Cardiac muscle cell (in vitro differentiated cells and primary cell): Measurements from ENCODE around the gene ENO2. TPM values are rescaled to one million over a fixed set of nuclear protein-coding genes. Genes with fewer than 3 reads are reported as not detected.

Source experiments
- DNase-seq, 2 donors: peaks; one replicate each; pipeline versions ENCODE4 v3.0.0 to v3.0.0-alpha.2; 2010 to 2017; ENCODE audit warnings: low read depth in 1 of 2, low spot score in 1 of 2
- H3K27ac ChIP-seq: fragments of 200-600 bp; sonication (generic); 2 replicates; pipeline ENCODE4 v1.5.1; 2016
- H3K27me3 ChIP-seq: fragments of 200-600 bp; sonication (generic); 2 replicates; pipeline ENCODE4 v1.6.0; 2016; ENCODE audit warnings: control low read depth
- H3K36me3 ChIP-seq: fragments of 200-600 bp; sonication (generic); 2 replicates; pipeline ENCODE4 v1.5.1; 2016; ENCODE audit warnings: control low read depth
- H3K4me1 ChIP-seq: fragments of 200-600 bp; sonication (generic); 2 replicates; pipeline ENCODE4 v1.8.1; 2017; ENCODE audit warnings: low read depth, mild to moderate bottlenecking, mixed run types
- H3K4me3 ChIP-seq: fragments of 200-600 bp; sonication (generic); 2 replicates; pipeline ENCODE4 v1.5.1; 2016; ENCODE audit warnings: mild to moderate bottlenecking
- H3K9me3 ChIP-seq: fragments of 200-600 bp; sonication (generic); 2 replicates; pipeline ENCODE4 v1.5.1; 2017; ENCODE audit warnings: low read depth, mild to moderate bottlenecking, control low read depth
- CTCF ChIP-seq: IDR thresholded peaks from 2 replicates; pipeline ENCODE4 v1.5.1; 2012; ENCODE audit warnings: low read depth, mild to moderate bottlenecking, low read length
- polyA plus RNA-seq: library from polyadenylated mRNA; unstranded; fragments of >200 nt; fragmentation: Nextera tagmentation; extraction: Ambion mirVana; gene quantifications from 2 replicates; pipeline ENCODE4 v1.2.1, GENCODE V29; 2016
- total RNA-seq: library from RNA; depleted of rRNA; stranded (reverse); fragments of >200 nt; gene quantifications from 2 replicates; pipeline ENCODE4 v1.2.3, GENCODE V29; 2016

Gene ENO2
- total and polyA plus RNA-seq, 2 experiments from 2014 or later: 87.7 to 133 TPM

GRCh38 chr12:6953442-6954315, 39.3 kb downstream of the ENO2 start:
- H3K27ac ChIP-seq: no peak overlapping the region
- H3K36me3 ChIP-seq: no peaks in the 10 kb centered on the region
- no peak for TF ChIP-seq CTCF
- no peaks in the 10 kb centered on the region for H3K9me3 ChIP-seq
- no peak overlapping the region for H3K4me3 ChIP-seq
- peak in 1 of 2 donors; percentile 79 for DNase-seq
- no peaks in the 10 kb centered on the region for H3K4me1 ChIP-seq
- no peaks in the 10 kb centered on the region for H3K27me3 ChIP-seq

- DNase-seq: no peak
- Histone ChIP-seq H3K4me3 (no peak overlapping the region), H3K36me3 (no peaks in the 10 kb centered on the region), H3K27ac (no peak overlapping the region), H3K27me3 (no peaks in the 10 kb centered on the region), H3K4me1 (no peaks in the 10 kb centered on the region), H3K9me3 (no peaks in the 10 kb centered on the region)
- TF ChIP-seq CTCF: no peak
Observed at GRCh38 chr12:6954316-6955107, 40.1 kb downstream of the ENO2 start.

GRCh38 chr12:6955108-6956020, 41.0 kb downstream of the ENO2 start:
- H3K4me1 ChIP-seq: no peaks in the 10 kb centered on the region

GRCh38 chr12:6956021-6956727, 41.8 kb downstream of the ENO2 start:
- Histone ChIP-seq H3K4me3 (no peak overlapping the region), H3K27me3 (no peaks in the 10 kb centered on the region), H3K27ac (no peak overlapping the region), H3K4me1 (no peaks in the 10 kb centered on the region), H3K9me3 (no peaks in the 10 kb centered on the region), H3K36me3 (no peaks in the 10 kb centered on the region)
- no peak for DNase-seq
- TF ChIP-seq CTCF: no peak

More at GRCh38 chr12:6955108-6956020, 41.0 kb downstream of the ENO2 start:
- Histone ChIP-seq H3K36me3 (no peaks in the 10 kb centered on the region), H3K9me3 (no peaks in the 10 kb centered on the region), H3K27ac (no peak overlapping the region), H3K27me3 (no peaks in the 10 kb centered on the region), H3K4me3 (no peak overlapping the region)
- DNase-seq: no peak
- no peak for TF ChIP-seq CTCF
